LNCaP clone FGC (cell line): Measurements from ENCODE around the gene EEF1AKMT2.
"Not testable (repeated sequence)": the region's sequence is repeated elsewhere in the genome, so short reads cannot be mapped to it uniquely, and the experiment has no call there.

Experiments
- DNase-seq: peaks from one replicate; pipeline ENCODE4 v3.0.0-alpha.2; 2011; ENCODE audit warnings: low read depth
- H3K4me3 ChIP-seq: 2 replicates; pipeline ENCODE4 v1.5.1; 2011; ENCODE audit warnings: mild to moderate bottlenecking, low read depth, low read length, control low read depth
- CTCF ChIP-seq: IDR thresholded peaks from 2 replicates; pipeline ENCODE4 v1.5.1; 2012; ENCODE audit warnings: mild to moderate bottlenecking; ENCODE audit not compliant: control insufficient read depth, insufficient read depth; ENCODE audit errors: extremely low read depth

The EEF1AKMT2 gene

GRCh38 chr10:124798781-124799180 is 7.1 kb upstream of the EEF1AKMT2 start:
- TF ChIP-seq CTCF = no peak
- H3K4me3 ChIP-seq = no peak overlapping the region
- DNase-seq = no peak

GRCh38 chr10:124798364-124798763 is 6.7 kb upstream of the EEF1AKMT2 start:
- no peak for DNase-seq
- no peak for TF ChIP-seq CTCF
- H3K4me3 ChIP-seq = no peak overlapping the region

- no peak for TF ChIP-seq CTCF
- DNase-seq = no peak
- no peak overlapping the region for H3K4me3 ChIP-seq
Measured at GRCh38 chr10:124792998-124793352, 1.3 kb upstream of the EEF1AKMT2 start.

- not testable (repeated sequence) for DNase-seq, H3K4me3 ChIP-seq
Measured at GRCh38 chr10:124782900-124783299, 8.8 kb downstream of the EEF1AKMT2 start.

GRCh38 chr10:124768791-124769190 is 22.9 kb downstream of the EEF1AKMT2 start:
- no peak for TF ChIP-seq CTCF
- no peak for DNase-seq
- no peak overlapping the region for H3K4me3 ChIP-seq

- no peak for TF ChIP-seq CTCF
- no peak for DNase-seq
- no peak overlapping the region for H3K4me3 ChIP-seq
Measured at GRCh38 chr10:124765256-124765655, 26.4 kb downstream of the EEF1AKMT2 start.

GRCh38 chr10:124763267-124763666 is 28.4 kb downstream of the EEF1AKMT2 start:
- TF ChIP-seq CTCF = no peak
- H3K4me3 ChIP-seq = no peak overlapping the region
- DNase-seq = no peak

GRCh38 chr10:124762281-124762680 is 29.4 kb downstream of the EEF1AKMT2 start:
- TF ChIP-seq CTCF = no peak
- no peak for DNase-seq

More at GRCh38 chr10:124762281-124762680, 29.4 kb downstream of the EEF1AKMT2 start:
- H3K4me3 ChIP-seq = no peak overlapping the region
